PC-9 (cell line): ENCODE data around the gene RBM33. TPM values are rescaled to one million over a fixed set of nuclear protein-coding genes. Genes with fewer than 3 reads are reported as not detected.

Experiments used
- BruUV-seq: library from RNA; stranded (reverse); fragments of 400-500 nt; replicated peaks from 2 replicates; lab custom pipeline; 2021; lab: Mats Ljungman, UMichigan
- CTCF ChIA-PET: fragments of 300-600 bp; sonication (Branson Sonifier 250); formaldehyde crosslinking; loops from one replicate; lab custom pipeline; 2022; ENCODE audit warnings: antibody characterized with exemption; lab: Charles Lee
- POLR2A ChIA-PET: fragments of 300-600 bp; sonication (Branson Sonifier 250); formaldehyde crosslinking; loops from one replicate; lab custom pipeline; 2022; ENCODE audit warnings: antibody characterized with exemption; ENCODE audit not compliant: unreplicated experiment; lab: Charles Lee
- DNase-seq, 2 experiments: peaks; one replicate each; pipeline versions ENCODE4 v3.0.0 to v3.0.0-alpha.2; 2015 to 2022; ENCODE audit warnings: mixed read lengths in 1 of 2
- H2AFZ ChIP-seq: fragments of 200-600 bp; sonication (generic); 2 replicates; pipeline ENCODE4 v1.8.1; 2017; ENCODE audit warnings: antibody characterized with exemption
- H3F3A ChIP-seq: fragments of 200-600 bp; sonication (generic); 2 replicates; pipeline ENCODE4 v1.8.1; 2017; ENCODE audit warnings: antibody characterized with exemption, mild to moderate bottlenecking, low read depth; ENCODE audit not compliant: insufficient read depth
- H3K27ac ChIP-seq: fragments of 200-600 bp; sonication (generic); 2 replicates; pipeline ENCODE4 v1.6.1; 2016; ENCODE audit warnings: mixed run types
- H3K27me3 ChIP-seq: fragments of 200-600 bp; sonication (generic); 2 replicates; pipeline ENCODE4 v1.6.1; 2016; ENCODE audit warnings: low read depth, mixed run types; ENCODE audit not compliant: insufficient read depth
- H3K36me3 ChIP-seq: fragments of 200-600 bp; sonication (generic); 2 replicates; pipeline ENCODE4 v1.6.1; 2016; ENCODE audit warnings: low read depth, mixed run types
- H3K4me1 ChIP-seq: fragments of 200-600 bp; sonication (generic); replicated peaks from 2 replicates; pipeline ENCODE4 v1.6.1; 2016; ENCODE audit warnings: mixed run types; ENCODE audit not compliant: insufficient read depth
- H3K4me2 ChIP-seq: fragments of 200-600 bp; sonication (generic); 2 replicates; pipeline ENCODE4 v1.6.1; 2017; ENCODE audit warnings: mixed run types
- H3K4me3 ChIP-seq: fragments of 200-600 bp; sonication (generic); 2 replicates; pipeline ENCODE4 v1.6.1; 2016; ENCODE audit warnings: mixed run types
- H3K79me2 ChIP-seq: fragments of 200-600 bp; sonication (generic); 2 replicates; pipeline ENCODE4 v1.6.1; 2017; ENCODE audit warnings: low read depth, mixed run types
- H3K9me2 ChIP-seq: fragments of 200-600 bp; sonication (generic); 2 replicates; pipeline ENCODE4 v1.8.1; 2017; ENCODE audit warnings: mild to moderate bottlenecking; ENCODE audit not compliant: insufficient read depth
- H3K9me3 ChIP-seq: fragments of 200-600 bp; sonication (generic); 2 replicates; pipeline ENCODE4 v1.8.1; 2016; ENCODE audit warnings: low read depth; ENCODE audit not compliant: insufficient read depth
- H4K20me1 ChIP-seq: fragments of 200-600 bp; sonication (generic); 2 replicates; pipeline ENCODE4 v1.8.1; 2017; ENCODE audit not compliant: insufficient read depth
- EZH2 ChIP-seq: fragments of 200-600 bp; sonication (generic); IDR thresholded peaks from 2 replicates; pipeline ENCODE4 v1.8.0; 2017; ENCODE audit warnings: antibody characterized with exemption, low read depth
- intact Hi-C: fragments of 100-400 bp; cut with micrococcal nuclease; formaldehyde crosslinking; loops from one replicate; pipeline ENCODE4 v1.10.0; 2022; ENCODE audit not compliant: unreplicated experiment
- total RNA-seq: library from RNA; stranded (reverse); gene quantifications from 2 replicates; pipeline ENCODE4 v1.2.3, GENCODE V29; 2021
- TF ChIP-seq, protein P1 (sequence below): fragments of 200-600 bp; sonication (generic); conservative IDR thresholded peaks from 2 replicates; pipeline ENCODE4 v1.6.1; 2017; ENCODE audit warnings: mixed run types, antibody characterized with exemption, mild to moderate bottlenecking, moderate library complexity

Gene RBM33
- total RNA-seq, 1 experiment from 2014 or later: 85.7 TPM

DNA sequence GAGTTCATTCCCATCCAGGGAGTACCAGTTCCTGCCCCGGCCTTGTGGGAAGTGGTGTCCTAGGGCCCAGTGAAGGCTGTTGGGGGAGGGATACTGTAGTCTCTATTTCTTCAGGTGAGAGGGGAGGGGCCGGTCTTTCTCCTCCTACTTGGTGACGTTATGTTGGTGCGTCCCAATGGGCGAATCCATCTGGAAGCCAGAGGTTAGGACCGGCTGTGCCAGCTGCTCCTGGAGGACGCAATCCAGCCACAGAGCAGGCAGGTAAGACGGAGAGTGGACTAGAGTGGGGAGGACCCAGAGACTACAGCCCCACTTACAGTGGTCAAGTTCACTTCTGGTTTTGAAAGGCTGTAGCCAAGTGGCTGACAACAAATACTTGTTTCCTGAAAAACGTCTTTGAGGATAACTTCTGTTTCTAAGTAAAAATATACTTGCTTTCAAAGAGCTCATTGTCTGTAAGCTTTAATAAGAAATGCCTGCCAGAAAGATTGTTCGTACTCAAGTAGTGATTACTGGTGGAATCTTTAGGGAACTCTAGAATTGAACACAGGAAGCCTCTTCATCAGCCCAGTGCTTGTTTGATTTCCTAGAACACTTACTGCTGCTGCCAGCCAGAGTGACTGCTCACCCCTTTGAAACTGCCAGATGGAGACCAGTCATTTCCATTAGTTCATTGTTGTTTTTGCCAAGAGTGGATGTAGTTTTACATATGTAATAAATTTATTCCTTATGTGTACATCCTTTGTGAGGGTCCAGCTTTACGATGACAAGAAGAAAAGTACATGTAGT, 25.4 kb downstream of the RBM33 start:
- Histone ChIP-seq H3K79me2 (peaks cover 85% of the 10 kb centered on the region), H3K4me3 (no peak overlapping the region), H3K36me3 (peaks cover 15% of the 10 kb centered on the region; the same call in 1 of the 2 replicates), H3K4me2 (no peak overlapping the region), H3F3A (no peaks in the 10 kb centered on the region; the same call in 1 of the 2 replicates), H3K27ac (no peak overlapping the region), H3K4me1 (no peaks in the 10 kb centered on the region), H3K9me2 (no peaks in the 10 kb centered on the region), H2AFZ (no peak overlapping the region), H3K27me3 (no peaks in the 10 kb centered on the region), H4K20me1 (peaks cover 91% of the 10 kb centered on the region), H3K9me3 (no peaks in the 10 kb centered on the region)
- intact Hi-C loops: no loop called here
- no peak for DNase-seq
- ChIA-PET CTCF (no interaction called here), POLR2A (no interaction called here)
- TF ChIP-seq, protein P1, sequence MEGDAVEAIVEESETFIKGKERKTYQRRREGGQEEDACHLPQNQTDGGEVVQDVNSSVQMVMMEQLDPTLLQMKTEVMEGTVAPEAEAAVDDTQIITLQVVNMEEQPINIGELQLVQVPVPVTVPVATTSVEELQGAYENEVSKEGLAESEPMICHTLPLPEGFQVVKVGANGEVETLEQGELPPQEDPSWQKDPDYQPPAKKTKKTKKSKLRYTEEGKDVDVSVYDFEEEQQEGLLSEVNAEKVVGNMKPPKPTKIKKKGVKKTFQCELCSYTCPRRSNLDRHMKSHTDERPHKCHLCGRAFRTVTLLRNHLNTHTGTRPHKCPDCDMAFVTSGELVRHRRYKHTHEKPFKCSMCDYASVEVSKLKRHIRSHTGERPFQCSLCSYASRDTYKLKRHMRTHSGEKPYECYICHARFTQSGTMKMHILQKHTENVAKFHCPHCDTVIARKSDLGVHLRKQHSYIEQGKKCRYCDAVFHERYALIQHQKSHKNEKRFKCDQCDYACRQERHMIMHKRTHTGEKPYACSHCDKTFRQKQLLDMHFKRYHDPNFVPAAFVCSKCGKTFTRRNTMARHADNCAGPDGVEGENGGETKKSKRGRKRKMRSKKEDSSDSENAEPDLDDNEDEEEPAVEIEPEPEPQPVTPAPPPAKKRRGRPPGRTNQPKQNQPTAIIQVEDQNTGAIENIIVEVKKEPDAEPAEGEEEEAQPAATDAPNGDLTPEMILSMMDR: no peak
- no TSS peak for BruUV-seq

DNA sequence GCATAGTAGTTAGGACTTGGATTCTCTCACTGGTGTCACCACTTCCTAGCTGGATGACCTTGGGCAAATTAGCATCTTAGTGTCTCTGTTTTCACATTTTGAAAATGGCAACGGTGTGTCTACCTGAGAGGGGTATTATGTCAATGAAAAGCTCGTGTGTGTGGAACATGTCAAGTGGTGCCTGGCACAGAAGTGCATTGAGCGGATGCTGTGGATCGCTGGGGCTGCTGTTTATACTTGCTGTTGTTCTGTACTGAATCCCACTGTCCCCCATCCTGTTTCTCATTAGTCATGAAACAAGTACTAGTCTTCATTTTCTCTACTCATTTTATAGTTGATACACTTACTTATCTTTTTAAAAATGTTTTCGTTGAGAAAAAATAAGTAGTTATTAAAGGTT, 26.1 kb downstream of the RBM33 start:
- POLR2A ChIA-PET: no interaction called here
- no peaks in the 10 kb centered on the region for H3K27me3 ChIP-seq
- no peak overlapping the region for H3K4me2 ChIP-seq
- intact Hi-C loops: no loop called here
- TF ChIP-seq, protein P1: no peak
- no peak for TF ChIP-seq EZH2
- no peak overlapping the region for H2AFZ ChIP-seq
- BruUV-seq: no TSS peak
- CTCF ChIA-PET: interaction anchor here (0.7 kb wide), 1 partner anchor 72 kb away, joined by 3 read pairs; no protein-coding TSS in a partner anchor
- no peaks in the 10 kb centered on the region; the same call in 1 of the 2 replicates for H3F3A ChIP-seq
- peaks cover 15% of the 10 kb centered on the region; the same call in 1 of the 2 replicates for H3K36me3 ChIP-seq
- no peak overlapping the region for H3K4me3 ChIP-seq
- DNase-seq: no peak
- no peaks in the 10 kb centered on the region for H3K9me3 ChIP-seq
- no peak overlapping the region for H3K27ac ChIP-seq
- no peaks in the 10 kb centered on the region for H3K4me1 ChIP-seq
- peaks cover 86% of the 10 kb centered on the region for H4K20me1 ChIP-seq
- H3K79me2 ChIP-seq: peaks cover 84% of the 10 kb centered on the region
- H3K9me2 ChIP-seq: no peaks in the 10 kb centered on the region

DNA sequence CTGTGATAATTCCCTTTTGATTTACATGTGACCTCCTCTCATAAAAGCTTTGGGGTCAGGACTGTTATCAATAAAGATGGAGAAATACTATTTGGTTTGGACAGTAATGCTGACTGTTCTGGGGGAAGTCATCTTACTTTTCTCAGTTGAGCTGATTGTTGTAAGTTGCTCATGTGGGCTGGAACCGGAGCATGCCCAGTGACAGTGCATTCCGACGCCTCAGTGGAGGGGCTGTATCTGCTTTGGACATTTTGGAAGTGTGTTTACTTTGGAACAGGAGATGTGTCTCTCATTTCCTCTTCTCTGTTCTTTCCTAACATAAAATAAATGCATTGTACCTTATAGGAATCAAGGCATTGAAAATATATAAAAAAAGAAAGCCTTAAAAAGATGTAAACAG, 30.1 kb downstream of the RBM33 start:
- H3F3A ChIP-seq: no peaks in the 10 kb centered on the region; the same call in 1 of the 2 replicates
- peaks cover 61% of the 10 kb centered on the region for H4K20me1 ChIP-seq
- no peak overlapping the region for H3K4me2 ChIP-seq
- no peak for DNase-seq
- no peak overlapping the region for H2AFZ ChIP-seq
- no peak overlapping the region for H3K4me3 ChIP-seq
- H3K79me2 ChIP-seq: peaks cover 71% of the 10 kb centered on the region
- no peaks in the 10 kb centered on the region for H3K9me3 ChIP-seq
- no peaks in the 10 kb centered on the region for H3K4me1 ChIP-seq
- no peak overlapping the region for H3K27ac ChIP-seq
- ChIA-PET POLR2A (no interaction called here), CTCF (no interaction called here)
- intact Hi-C loops: no loop called here
- H3K36me3 ChIP-seq: peaks cover 29% of the 10 kb centered on the region; the same call in 1 of the 2 replicates
- BruUV-seq: no TSS peak
- no peaks in the 10 kb centered on the region for H3K27me3 ChIP-seq
- H3K9me2 ChIP-seq: no peaks in the 10 kb centered on the region
- TF ChIP-seq, protein P1: no peak
- TF ChIP-seq EZH2: no peak
